Activated naive CD8-positive, alpha-beta T cell treated with anti-CD3 and anti-CD28 coated beads for 36 hours (primary cell): ENCODE data around the gene OPA3. TPM values are rescaled to one million over a fixed set of nuclear protein-coding genes. Genes with fewer than 3 reads are reported as not detected.

ENCODE experiments used
- DNase-seq: peaks from one replicate; pipeline ENCODE4 v3.0.0; 2021
- H3K27ac Mint-ChIP-seq: one replicate; pipeline ENCODE4 v1.8.0; 2022; ENCODE audit warnings: mild to moderate bottlenecking, moderate library complexity, mixed read lengths
- H3K27me3 Mint-ChIP-seq: one replicate; pipeline ENCODE4 v1.8.0; 2022; ENCODE audit warnings: mild to moderate bottlenecking, mixed read lengths
- H3K36me3 Mint-ChIP-seq: one replicate; pipeline ENCODE4 v1.8.0; 2021; ENCODE audit warnings: mild to moderate bottlenecking, mixed read lengths
- H3K4me1 Mint-ChIP-seq: one replicate; pipeline ENCODE4 v1.8.0; 2021; ENCODE audit warnings: mixed read lengths
- H3K4me3 Mint-ChIP-seq: one replicate; pipeline ENCODE4 v1.8.0; 2022; ENCODE audit warnings: mild to moderate bottlenecking, moderate library complexity, mixed read lengths
- H3K9me3 Mint-ChIP-seq: one replicate; pipeline ENCODE4 v1.8.0; 2022; ENCODE audit warnings: mixed read lengths
- total RNA-seq, 2 experiments: library from RNA; stranded (reverse); gene quantifications; one replicate each; pipeline ENCODE4 v1.2.3, GENCODE V29; 2021

Gene OPA3
- total RNA-seq, 2 experiments from 2014 or later, result 14.7 to 15.1 TPM

DNA sequence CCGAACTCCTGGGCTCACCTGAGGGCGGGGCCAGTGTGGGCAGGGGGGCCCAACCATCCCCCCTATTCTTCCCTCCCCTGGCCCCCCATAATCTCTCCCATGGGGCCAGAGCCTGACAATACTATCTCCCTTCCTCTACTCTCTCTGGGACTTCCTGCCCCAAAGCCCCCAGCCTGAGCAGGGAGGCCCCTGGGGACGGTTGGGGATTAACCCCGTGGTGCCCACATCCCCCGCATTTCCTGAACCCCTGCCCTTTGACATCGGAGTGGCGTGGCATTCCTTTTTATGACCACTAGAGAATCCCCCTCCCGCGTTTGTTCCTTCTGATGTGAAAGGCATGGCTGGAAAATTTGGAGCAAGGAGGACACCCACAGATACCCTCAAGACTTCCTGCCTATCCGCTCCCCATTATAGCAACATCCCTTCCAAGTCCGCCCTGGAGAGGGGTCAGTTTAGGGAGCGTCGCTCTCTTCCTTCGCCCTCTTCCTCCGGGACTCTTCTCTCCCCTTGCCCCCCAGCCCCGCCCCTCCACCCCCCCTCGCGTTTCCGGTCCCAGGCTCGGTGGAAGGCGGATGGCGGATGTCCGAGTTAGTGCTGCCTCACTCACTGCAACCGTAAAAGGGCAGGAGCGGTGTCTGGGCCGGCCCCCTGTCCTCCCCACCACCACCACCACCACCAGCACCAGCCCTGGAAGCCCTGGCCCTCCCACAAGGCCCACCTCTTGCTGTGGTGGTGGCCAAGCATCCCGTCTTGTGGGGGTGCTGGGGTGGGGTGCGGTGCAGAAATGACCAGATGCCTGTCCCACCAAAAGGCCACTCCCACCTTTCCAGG lies 75.5 kb downstream of the OPA3 start:
- Mint-ChIP-seq H3K27me3 (no peaks in the 10 kb centered on the region), H3K27ac (peak overlapping the region; percentile 91), H3K4me3 (peak overlapping the region; percentile 89), H3K9me3 (no peaks in the 10 kb centered on the region), H3K4me1 (peaks cover 52% of the 10 kb centered on the region), H3K36me3 (peaks cover 6% of the 10 kb centered on the region)
- DNase-seq, result peak; percentile 44

DNA sequence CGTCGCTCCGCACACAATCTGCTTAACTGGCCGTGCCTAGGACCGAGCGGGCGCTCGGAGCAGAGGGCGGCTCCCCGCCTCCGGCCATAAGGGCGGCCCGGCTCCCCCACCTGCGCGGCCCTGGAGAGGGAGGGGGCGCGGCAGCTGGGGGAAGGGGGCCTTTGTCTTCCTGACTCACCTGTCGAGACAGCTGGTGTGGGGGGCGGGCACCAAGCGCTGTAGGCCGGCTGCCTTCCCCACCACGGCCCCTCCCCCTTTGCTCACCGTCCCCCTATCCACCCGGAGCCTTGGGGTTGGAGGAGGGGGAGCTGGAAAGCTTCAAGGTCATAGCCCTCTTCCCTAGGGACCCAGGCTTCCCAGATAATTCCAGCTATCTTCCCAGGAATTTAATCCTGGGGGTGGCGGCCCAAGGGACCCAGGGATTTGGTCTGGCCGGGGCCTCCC lies 76.2 kb downstream of the OPA3 start:
- H3K4me1 Mint-ChIP-seq, result peaks cover 47% of the 10 kb centered on the region
- no peaks in the 10 kb centered on the region for H3K27me3 Mint-ChIP-seq
- H3K36me3 Mint-ChIP-seq, result peaks cover 6% of the 10 kb centered on the region
- peak overlapping the region; percentile 91 for H3K27ac Mint-ChIP-seq
- H3K4me3 Mint-ChIP-seq, result peak overlapping the region; percentile 89
- H3K9me3 Mint-ChIP-seq, result no peaks in the 10 kb centered on the region
- DNase-seq, result peak; percentile 68

DNA sequence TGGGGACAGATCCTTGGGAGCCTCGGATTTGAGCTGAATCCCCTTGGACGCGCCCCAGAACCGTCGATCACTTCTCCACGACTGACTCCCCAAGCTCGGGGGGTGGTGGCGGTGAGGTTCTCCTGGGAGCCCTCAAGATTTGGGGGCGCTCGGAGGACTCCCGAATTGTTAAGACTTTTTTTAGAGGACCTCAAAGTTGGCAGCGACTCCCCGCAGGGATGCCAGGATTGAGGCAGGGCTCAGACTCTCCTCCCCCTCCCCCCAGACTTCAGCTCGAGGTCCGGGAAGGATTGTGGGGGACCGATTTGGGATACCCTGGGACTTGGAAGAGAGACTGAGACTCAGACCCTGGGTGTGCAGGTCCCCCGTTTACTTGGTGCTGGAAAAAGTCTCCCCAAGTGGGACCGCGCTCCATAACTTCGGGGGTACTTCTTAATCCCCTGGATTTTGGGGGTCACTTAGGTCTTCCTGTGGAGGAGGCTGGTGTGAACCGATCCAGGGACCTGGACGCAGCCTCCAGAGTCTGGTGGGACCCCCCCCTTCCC lies 76.7 kb downstream of the OPA3 start:
- no peaks in the 10 kb centered on the region for H3K27me3 Mint-ChIP-seq

DNA sequence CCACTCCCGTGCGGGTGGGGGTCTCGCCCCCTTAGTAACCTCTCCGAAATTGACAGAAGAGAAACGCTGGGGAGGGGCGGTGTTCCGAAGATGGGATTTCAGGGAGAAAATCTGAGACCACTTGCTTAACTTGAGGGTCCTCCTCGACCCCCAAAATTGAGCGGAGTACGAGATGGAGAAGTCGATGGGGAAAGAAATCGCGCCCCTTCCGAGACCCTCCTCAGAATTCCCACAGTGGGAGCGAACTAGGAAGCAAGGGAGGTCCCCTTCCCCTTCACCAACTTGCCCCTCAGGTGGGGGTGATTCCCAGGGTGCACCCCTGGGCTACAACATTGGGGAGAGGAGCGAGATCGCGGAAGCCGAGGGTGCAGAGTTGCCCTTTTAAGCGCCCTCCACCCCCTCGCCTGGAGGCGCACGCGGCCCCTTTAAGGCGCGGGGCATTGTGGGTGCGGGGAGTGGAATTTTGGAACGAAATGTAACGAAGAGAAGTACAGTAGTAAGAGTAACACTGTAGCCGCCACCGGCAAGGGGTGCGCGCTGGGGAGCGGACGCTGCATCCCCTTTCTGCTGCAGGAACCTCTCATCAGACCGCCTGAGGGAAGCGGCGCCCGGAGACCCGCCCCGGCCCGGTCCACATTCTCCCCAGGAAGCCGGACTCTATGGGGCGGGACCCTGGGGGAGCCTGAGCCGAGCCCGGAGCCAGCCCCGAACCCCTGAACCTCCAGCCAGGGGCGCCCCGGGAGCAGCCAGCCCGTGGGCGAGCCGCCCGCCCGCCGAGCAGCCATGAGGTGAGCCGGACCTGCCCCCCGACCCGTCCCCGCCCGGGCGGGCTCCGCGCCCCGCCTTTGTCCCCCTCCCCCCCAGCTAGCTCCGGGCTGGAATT lies 77.4 kb downstream of the OPA3 start, which contains the start of gene VASP:
Gene VASP, plus strand, starts transcription at position 491 of the 883 bp plus-strand sequence. Its CDS starts 293 bp downstream, at position 784.
- H3K36me3 Mint-ChIP-seq, result peaks cover 3% of the 10 kb centered on the region
- no peaks in the 10 kb centered on the region for H3K9me3 Mint-ChIP-seq
- peak within 1 kb of the TSS; percentile 91 for H3K27ac Mint-ChIP-seq
- H3K4me3 Mint-ChIP-seq, result peak within 1 kb of the TSS; percentile 89
- H3K4me1 Mint-ChIP-seq, result peaks cover 39% of the 10 kb centered on the region
- H3K27me3 Mint-ChIP-seq, result no peaks in the 10 kb centered on the region
- peak; percentile 93 for DNase-seq

More for the DNA sequence above, 76.7 kb downstream of the OPA3 start:
- DNase-seq, result no peak
- peaks cover 42% of the 10 kb centered on the region for H3K4me1 Mint-ChIP-seq
- H3K4me3 Mint-ChIP-seq, result peak overlapping the region; percentile 89
- peak overlapping the region; percentile 91 for H3K27ac Mint-ChIP-seq
- no peaks in the 10 kb centered on the region for H3K9me3 Mint-ChIP-seq
- H3K36me3 Mint-ChIP-seq, result peaks cover 5% of the 10 kb centered on the region

DNA sequence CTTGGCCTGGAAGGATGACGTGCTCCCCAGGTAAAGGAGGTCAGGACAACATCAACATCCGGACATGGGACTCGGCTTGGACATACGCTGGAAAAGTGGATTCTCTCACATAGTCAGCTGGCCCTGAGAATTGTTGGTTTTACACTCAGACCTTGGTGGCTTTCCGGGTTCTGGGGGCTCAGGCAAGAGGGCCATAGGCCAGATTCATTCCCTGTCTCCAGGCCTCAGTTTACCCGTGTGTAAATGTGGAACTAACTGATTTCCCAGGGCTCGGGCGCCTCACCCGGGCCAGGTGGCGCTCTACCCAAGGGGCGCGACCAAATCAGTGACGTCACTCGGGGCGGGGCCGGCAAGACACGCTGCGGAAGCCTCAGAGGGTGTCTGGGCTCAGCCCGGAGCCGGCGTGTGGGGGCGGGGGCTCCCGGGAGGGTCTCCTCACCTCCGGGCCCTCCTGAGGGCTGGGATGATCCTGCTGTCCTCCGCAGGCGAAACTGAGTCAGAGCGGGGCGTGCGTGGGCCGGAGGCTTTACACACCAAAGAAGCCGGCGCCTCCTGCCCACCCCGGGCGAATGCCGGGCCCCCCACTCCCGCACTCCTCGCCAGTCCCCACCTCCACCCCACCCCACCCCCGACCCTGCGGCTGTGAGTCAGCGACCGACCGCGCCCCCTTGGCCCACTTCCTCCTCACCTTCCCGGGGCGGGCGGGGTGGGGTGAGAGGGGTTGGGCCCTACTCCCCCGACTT lies 78.2 kb downstream of the OPA3 start:
- H3K27me3 Mint-ChIP-seq, result no peaks in the 10 kb centered on the region
- peak overlapping the region; percentile 91 for H3K27ac Mint-ChIP-seq
- peak overlapping the region; percentile 82 for H3K4me3 Mint-ChIP-seq
- peaks cover 34% of the 10 kb centered on the region for H3K4me1 Mint-ChIP-seq
- H3K36me3 Mint-ChIP-seq, result peaks cover 3% of the 10 kb centered on the region
- peak; percentile 99 for DNase-seq
- no peaks in the 10 kb centered on the region for H3K9me3 Mint-ChIP-seq

DNA sequence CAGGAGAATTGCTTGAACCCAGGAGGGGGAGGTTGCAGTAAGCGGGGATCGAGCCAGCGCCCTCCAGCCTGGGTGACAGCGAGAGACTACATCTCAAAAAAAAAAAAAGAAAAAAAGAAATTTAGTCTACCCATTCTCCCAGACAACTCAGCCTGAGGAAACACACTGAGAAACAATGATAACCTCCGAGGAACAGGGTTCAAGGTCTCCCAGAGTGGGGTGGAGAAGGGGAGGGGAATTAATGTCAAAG lies 78.7 kb downstream of the OPA3 start:
- no peaks in the 10 kb centered on the region for H3K9me3 Mint-ChIP-seq
- H3K4me3 Mint-ChIP-seq, result peak overlapping the region; percentile 76
- H3K27me3 Mint-ChIP-seq, result no peaks in the 10 kb centered on the region
- DNase-seq, result no peak
- H3K27ac Mint-ChIP-seq, result peak overlapping the region; percentile 82
- H3K4me1 Mint-ChIP-seq, result peaks cover 29% of the 10 kb centered on the region
- H3K36me3 Mint-ChIP-seq, result peaks cover 3% of the 10 kb centered on the region

DNA sequence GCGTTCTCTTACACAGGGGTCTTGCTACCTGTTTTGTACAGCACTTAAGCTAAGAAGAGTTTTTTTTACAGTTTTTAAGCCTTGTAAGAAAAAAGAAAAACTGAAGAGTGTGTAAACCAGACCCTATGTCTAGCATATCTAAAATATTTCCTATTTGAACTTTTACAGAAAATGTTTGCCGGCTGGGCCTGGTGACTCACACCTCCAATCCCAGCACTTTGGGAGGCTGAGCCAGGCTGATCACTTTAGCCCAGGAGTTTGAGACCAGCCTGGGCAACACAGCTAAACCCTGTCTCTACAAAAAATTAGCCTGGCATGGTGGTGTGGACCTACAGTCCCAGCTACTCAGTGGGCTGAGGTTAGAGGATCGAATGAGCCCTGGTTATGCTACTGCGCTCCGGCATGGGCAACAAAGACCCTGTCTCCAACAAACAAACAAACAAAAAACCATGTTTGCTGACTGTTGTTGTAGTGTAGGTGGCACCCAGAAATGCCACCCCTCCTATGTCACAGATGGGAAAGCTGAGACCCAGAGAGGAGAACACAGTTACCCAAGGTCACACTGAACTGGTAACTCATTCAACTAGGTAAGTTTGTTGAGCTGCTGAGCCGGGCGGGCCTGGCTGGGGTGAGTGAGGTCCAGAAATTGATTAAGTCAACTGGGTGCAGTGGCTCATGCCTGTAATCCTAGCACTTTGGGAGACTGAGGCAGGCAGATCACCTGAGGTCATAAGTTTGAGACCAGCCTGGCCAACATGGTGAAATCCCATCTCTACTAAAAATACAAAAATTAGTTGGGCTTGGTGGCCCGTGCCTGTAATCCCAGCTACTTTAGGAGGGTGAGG lies 79.2 kb downstream of the OPA3 start:
- H3K27ac Mint-ChIP-seq, result peak overlapping the region; percentile 82
- no peaks in the 10 kb centered on the region for H3K27me3 Mint-ChIP-seq
- no peaks in the 10 kb centered on the region for H3K9me3 Mint-ChIP-seq
- H3K4me3 Mint-ChIP-seq, result peak overlapping the region; percentile 76
- peaks cover 25% of the 10 kb centered on the region for H3K4me1 Mint-ChIP-seq
- H3K36me3 Mint-ChIP-seq, result peaks cover 3% of the 10 kb centered on the region
- no peak for DNase-seq

DNA sequence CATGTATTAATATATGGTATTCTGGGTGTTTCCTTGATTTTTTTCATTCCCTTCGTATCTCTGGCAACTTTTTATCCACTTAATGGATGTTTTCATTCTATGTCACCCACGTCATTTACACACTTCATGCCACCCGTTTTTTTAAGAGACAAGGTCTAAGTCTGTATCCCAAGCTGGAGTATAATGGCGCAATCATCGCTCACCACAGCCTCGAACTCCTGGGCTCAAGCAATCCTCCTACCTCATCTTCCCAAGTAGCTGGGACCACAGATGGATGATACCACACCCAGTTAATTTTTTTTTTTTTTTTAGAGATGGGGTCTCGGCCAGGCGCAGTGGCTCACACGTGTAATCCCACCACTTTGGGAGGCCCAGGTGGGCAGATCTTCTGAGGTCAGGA lies 80.7 kb downstream of the OPA3 start:
- Mint-ChIP-seq H3K4me1 (peaks cover 20% of the 10 kb centered on the region), H3K27ac (peak overlapping the region; percentile 18), H3K36me3 (peaks cover 1% of the 10 kb centered on the region), H3K4me3 (no peak overlapping the region), H3K27me3 (no peaks in the 10 kb centered on the region), H3K9me3 (no peaks in the 10 kb centered on the region)
- no peak for DNase-seq

DNA sequence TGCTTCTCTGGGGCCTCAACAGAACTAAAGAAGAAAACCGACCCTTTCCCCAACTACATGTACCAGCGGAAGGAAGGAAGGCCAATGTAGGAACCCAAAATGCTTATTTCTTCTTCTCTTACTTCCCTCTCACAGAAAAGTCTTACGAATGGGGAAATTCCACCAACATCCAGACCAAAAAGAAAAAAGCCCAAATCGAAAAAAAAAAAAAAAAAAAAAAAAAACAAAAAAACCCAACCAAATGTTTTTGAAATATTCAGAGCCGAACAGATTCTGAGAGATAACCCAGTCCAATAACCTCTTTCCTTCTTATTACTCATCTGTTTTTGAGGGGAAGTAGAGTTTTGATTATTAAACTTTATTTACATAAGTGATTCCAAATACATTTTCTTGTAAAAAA lies 82.5 kb downstream of the OPA3 start:
- H3K36me3 Mint-ChIP-seq, result no peaks in the 10 kb centered on the region
- no peaks in the 10 kb centered on the region for H3K9me3 Mint-ChIP-seq
- peaks cover 7% of the 10 kb centered on the region for H3K27me3 Mint-ChIP-seq
- H3K27ac Mint-ChIP-seq, result no peak overlapping the region
- no peak for DNase-seq
- H3K4me1 Mint-ChIP-seq, result peaks cover 28% of the 10 kb centered on the region
- H3K4me3 Mint-ChIP-seq, result no peak overlapping the region

DNA sequence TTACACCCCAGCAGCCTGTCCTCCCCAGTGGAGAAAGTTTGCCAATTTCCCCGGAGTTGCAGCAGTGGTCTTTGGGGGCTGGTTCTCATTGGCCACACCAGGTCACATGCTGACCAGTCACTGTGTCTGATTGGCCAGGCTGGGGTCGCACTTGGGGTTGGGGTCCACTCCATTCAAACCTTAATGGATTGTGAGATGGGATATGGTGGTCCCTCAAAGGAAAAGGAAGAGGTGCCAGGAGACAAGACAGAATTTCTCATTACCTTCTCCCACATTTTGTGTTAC lies 82.9 kb downstream of the OPA3 start:
- Mint-ChIP-seq H3K9me3 (no peaks in the 10 kb centered on the region), H3K36me3 (no peaks in the 10 kb centered on the region), H3K4me1 (peaks cover 30% of the 10 kb centered on the region), H3K27ac (no peak overlapping the region), H3K27me3 (peaks cover 9% of the 10 kb centered on the region), H3K4me3 (no peak overlapping the region)
- no peak for DNase-seq

DNA sequence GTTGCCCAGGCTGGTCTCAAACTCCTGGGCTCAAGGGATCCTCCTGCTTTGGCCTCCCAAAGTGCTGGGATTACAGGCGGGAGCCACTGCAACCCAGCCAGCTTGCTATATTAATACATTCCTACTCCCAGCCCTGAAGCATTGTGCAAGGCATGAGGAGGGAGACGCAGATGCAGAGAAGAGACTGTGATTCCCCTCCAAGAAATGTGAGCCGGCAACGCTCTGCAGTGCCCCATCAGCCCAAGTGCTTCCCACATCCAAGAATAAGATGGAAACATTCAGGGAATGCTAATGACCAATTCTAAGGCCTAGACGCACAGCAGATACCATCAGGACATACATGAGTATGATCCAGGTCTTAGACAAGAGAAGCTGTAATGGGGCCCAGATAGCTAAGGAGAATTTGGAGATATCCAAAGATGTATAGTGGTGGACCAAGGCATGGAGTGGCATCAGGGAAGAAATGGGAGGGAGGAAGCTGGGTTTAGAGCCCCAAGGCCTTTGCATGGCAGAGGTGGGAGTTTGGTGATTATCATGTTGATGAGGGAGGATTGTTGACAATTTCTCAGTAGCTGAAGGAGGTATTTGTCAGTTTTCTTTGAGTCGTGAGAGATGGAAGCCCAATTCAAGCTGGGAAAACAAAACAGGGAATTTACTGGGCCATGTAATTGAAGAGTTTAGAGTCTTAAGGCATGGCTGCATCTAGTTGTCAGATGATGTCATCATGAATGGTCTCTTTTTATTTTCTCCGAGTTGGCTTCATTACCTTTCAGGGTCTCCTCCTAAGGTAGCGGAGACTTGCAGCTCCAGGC lies 83.5 kb downstream of the OPA3 start:
- H3K4me1 Mint-ChIP-seq, result peaks cover 27% of the 10 kb centered on the region
- no peak overlapping the region for H3K27ac Mint-ChIP-seq
- H3K4me3 Mint-ChIP-seq, result no peak overlapping the region
- peaks cover 10% of the 10 kb centered on the region for H3K27me3 Mint-ChIP-seq
- no peaks in the 10 kb centered on the region for H3K9me3 Mint-ChIP-seq
- H3K36me3 Mint-ChIP-seq, result no peaks in the 10 kb centered on the region
- no peak for DNase-seq

DNA sequence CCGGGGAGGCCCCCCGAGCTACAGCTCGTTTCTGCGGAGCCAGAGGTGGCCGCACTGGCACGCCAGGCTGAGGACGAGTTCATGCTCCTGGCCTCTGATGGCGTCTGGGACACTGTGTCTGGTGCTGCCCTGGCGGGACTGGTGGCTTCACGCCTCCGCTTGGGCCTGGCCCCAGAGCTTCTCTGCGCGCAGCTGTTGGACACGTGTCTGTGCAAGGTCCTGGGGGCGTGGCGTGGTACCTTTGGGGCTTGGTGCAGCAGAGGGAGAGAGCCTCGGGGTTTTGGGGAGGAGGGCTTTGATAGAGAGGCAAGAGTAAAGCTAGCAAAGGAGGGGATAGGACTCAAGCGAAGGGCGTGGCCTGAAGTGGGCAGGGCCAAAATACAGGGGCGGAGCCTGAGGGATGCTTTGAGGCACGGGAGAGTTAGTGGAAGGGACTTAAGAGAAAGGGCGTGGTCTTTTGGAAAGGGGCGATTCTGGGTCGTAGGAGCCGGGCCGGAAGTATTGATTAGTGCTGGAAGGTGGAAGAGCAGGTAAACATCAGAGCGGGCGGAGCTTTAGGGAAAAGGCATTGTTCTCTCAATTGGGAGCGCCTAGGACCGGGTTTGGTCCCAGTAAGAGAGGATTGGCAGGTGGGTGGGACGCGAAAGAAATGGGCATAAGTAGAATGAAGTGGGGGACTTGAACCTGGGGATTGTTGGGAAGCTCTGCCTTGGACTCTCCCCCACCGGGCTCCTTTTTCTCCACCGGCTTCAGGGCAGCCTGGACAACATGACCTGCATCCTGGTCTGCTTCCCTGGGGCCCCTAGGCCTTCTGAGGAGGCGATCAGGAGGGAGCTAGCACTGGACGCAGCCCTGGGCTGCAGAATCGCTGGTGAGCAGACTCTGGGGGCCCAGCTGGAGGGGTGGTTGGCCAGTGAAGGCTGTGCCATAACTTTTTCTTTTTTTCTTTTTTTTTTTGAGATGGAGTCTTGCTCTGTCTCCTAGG lies 85.1 kb downstream of the OPA3 start:
- Mint-ChIP-seq H3K27ac (no peak overlapping the region), H3K27me3 (peaks cover 20% of the 10 kb centered on the region), H3K4me3 (peak overlapping the region; percentile 32), H3K36me3 (no peaks in the 10 kb centered on the region), H3K4me1 (peaks cover 17% of the 10 kb centered on the region), H3K9me3 (no peaks in the 10 kb centered on the region)
- peak; percentile 71 for DNase-seq
